Measurements from ENCODE around the gene DLK2. TPM values are rescaled to one million over a fixed set of nuclear protein-coding genes. Genes with fewer than 3 reads are reported as not detected.

DLK2 gene
- total and polyA plus RNA-seq, 2 experiments from 2014 or later = 0.21 to 0.47 TPM

DNA sequence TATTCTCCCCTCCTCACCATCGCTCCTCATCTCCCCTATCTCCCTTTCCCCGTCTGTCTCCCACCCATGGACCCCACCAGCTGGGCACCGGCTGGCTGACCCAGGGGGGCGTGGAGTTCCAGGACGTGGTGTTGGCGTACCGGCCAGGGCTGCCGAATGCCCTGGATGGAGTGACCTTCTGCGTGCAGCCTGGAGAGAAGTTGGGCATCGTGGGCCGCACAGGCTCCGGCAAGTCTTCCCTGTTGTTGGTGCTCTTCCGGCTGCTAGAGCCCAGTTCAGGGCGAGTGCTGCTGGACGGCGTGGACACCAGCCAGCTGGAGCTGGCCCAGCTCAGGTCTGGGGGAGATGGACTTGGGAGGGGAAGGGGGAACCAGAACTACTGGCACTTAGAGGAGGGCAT is 7.7 kb downstream of the DLK2 start:
- no peak overlapping the region for H3K4me3 Mint-ChIP-seq
- TF ChIP-seq NANOG (IDR thresholded peaks at IDR 0.05; ENCODE audit: borderline replicate concordance) = no peak
- TF ChIP-seq EZH2phosphoT487 (IDR thresholded peaks at IDR 0.05; ENCODE audit: unreplicated experiment) = no peak
- TF ChIP-seq ZNF331 (CRISPR knock-in tag; IDR thresholded peaks at IDR 0.05; ENCODE audit: low read depth) = no peak
- TF ChIP-seq EZH2 (IDR thresholded peaks at IDR 0.05; ENCODE audit: low read depth, unreplicated experiment) = no peak
- no peak for TF ChIP-seq ZNF114 (CRISPR knock-in tag; IDR thresholded peaks at IDR 0.05)

GRCh38 chr6:43445576-43445975 is 9.8 kb downstream of the DLK2 start:
- Mint-ChIP-seq H3K36me3 (ENCODE audit: low read depth) (peaks cover 13% of the 10 kb centered on the region), H3K4me3 (no peak overlapping the region), H3K27me3 (ENCODE audit: insufficient read depth, low read depth, poor library complexity) (peaks cover 7% of the 10 kb centered on the region), H3K9me3 (no peaks in the 10 kb centered on the region), H3K4me1 (no peaks in the 10 kb centered on the region), H3K27ac (no peak overlapping the region)
- Histone ChIP-seq H3K27ac (ENCODE audit: low read depth) (no peak overlapping the region), H3K36me3 (ENCODE audit: insufficient read depth) (no peaks in the 10 kb centered on the region), H3K4me1 (ENCODE audit: insufficient read depth) (no peaks in the 10 kb centered on the region), H3K9me2 (ENCODE audit: insufficient read depth) (no peaks in the 10 kb centered on the region), H3K27me3 (ENCODE audit: insufficient read depth) (no peaks in the 10 kb centered on the region), H3K79me2 (replicated peaks; ENCODE audit: insufficient read depth) (no peaks in the 10 kb centered on the region), H4K20me1 (replicated peaks; ENCODE audit: insufficient read depth) (no peaks in the 10 kb centered on the region; the same call in 1 of the 2 replicates), H2AFZ (no peak overlapping the region), H3K4me2 (no peak overlapping the region), H3K4me3 (no peak overlapping the region), H3F3A (replicated peaks; ENCODE audit: low read depth) (no peaks in the 10 kb centered on the region)
- no peak for ATAC-seq
- no peak for DNase-seq (ENCODE audit: low spot score)
- TF ChIP-seq POLR2AphosphoS5 (IDR thresholded peaks at IDR 0.05; ENCODE audit: low read depth) (no peak), ZNF114 (CRISPR knock-in tag; IDR thresholded peaks at IDR 0.05) (no peak), EZH2 (IDR thresholded peaks at IDR 0.05; ENCODE audit: low read depth, unreplicated experiment) (no peak), JUNB (IDR thresholded peaks at IDR 0.05; ENCODE audit: unreplicated experiment) (no peak), NANOG (IDR thresholded peaks at IDR 0.05; ENCODE audit: borderline replicate concordance) (no peak), STAT1 (IDR thresholded peaks at IDR 0.05; ENCODE audit: unreplicated experiment) (no peak), CREB1 (CRISPR knock-in tag; IDR thresholded peaks at IDR 0.05; ENCODE audit: low read depth) (no peak), ZNF331 (CRISPR knock-in tag; IDR thresholded peaks at IDR 0.05; ENCODE audit: low read depth) (no peak), EZH2phosphoT487 (IDR thresholded peaks at IDR 0.05; ENCODE audit: unreplicated experiment) (no peak)
- TF ChIP-seq, protein P1, sequence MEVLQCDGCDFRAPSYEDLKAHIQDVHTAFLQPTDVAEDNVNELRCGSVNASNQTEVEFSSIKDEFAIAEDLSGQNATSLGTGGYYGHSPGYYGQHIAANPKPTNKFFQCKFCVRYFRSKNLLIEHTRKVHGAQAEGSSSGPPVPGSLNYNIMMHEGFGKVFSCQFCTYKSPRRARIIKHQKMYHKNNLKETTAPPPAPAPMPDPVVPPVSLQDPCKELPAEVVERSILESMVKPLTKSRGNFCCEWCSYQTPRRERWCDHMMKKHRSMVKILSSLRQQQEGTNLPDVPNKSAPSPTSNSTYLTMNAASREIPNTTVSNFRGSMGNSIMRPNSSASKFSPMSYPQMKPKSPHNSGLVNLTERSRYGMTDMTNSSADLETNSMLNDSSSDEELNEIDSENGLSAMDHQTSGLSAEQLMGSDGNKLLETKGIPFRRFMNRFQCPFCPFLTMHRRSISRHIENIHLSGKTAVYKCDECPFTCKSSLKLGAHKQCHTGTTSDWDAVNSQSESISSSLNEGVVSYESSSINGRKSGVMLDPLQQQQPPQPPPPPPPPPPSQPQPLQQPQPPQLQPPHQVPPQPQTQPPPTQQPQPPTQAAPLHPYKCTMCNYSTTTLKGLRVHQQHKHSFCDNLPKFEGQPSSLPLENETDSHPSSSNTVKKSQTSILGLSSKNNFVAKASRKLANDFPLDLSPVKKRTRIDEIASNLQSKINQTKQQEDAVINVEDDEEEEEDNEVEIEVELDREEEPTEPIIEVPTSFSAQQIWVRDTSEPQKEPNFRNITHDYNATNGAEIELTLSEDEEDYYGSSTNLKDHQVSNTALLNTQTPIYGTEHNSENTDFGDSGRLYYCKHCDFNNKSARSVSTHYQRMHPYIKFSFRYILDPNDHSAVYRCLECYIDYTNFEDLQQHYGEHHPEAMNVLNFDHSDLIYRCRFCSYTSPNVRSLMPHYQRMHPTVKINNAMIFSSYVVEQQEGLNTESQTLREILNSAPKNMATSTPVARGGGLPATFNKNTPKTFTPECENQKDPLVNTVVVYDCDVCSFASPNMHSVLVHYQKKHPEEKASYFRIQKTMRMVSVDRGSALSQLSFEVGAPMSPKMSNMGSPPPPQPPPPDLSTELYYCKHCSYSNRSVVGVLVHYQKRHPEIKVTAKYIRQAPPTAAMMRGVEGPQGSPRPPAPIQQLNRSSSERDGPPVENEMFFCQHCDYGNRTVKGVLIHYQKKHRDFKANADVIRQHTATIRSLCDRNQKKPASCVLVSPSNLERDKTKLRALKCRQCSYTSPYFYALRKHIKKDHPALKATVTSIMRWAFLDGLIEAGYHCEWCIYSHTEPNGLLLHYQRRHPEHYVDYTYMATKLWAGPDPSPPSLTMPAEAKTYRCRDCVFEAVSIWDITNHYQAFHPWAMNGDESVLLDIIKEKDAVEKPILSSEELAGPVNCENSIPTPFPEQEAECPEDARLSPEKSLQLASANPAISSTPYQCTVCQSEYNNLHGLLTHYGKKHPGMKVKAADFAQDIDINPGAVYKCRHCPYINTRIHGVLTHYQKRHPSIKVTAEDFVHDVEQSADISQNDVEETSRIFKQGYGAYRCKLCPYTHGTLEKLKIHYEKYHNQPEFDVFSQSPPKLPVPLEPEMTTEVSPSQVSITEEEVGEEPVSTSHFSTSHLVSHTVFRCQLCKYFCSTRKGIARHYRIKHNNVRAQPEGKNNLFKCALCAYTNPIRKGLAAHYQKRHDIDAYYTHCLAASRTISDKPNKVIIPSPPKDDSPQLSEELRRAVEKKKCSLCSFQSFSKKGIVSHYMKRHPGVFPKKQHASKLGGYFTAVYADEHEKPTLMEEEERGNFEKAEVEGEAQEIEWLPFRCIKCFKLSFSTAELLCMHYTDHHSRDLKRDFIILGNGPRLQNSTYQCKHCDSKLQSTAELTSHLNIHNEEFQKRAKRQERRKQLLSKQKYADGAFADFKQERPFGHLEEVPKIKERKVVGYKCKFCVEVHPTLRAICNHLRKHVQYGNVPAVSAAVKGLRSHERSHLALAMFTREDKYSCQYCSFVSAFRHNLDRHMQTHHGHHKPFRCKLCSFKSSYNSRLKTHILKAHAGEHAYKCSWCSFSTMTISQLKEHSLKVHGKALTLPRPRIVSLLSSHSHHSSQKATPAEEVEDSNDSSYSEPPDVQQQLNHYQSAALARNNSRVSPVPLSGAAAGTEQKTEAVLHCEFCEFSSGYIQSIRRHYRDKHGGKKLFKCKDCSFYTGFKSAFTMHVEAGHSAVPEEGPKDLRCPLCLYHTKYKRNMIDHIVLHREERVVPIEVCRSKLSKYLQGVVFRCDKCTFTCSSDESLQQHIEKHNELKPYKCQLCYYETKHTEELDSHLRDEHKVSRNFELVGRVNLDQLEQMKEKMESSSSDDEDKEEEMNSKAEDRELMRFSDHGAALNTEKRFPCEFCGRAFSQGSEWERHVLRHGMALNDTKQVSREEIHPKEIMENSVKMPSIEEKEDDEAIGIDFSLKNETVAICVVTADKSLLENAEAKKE (CRISPR knock-in tag; IDR thresholded peaks at IDR 0.05) = no peak
- TF ChIP-seq, protein P2, sequence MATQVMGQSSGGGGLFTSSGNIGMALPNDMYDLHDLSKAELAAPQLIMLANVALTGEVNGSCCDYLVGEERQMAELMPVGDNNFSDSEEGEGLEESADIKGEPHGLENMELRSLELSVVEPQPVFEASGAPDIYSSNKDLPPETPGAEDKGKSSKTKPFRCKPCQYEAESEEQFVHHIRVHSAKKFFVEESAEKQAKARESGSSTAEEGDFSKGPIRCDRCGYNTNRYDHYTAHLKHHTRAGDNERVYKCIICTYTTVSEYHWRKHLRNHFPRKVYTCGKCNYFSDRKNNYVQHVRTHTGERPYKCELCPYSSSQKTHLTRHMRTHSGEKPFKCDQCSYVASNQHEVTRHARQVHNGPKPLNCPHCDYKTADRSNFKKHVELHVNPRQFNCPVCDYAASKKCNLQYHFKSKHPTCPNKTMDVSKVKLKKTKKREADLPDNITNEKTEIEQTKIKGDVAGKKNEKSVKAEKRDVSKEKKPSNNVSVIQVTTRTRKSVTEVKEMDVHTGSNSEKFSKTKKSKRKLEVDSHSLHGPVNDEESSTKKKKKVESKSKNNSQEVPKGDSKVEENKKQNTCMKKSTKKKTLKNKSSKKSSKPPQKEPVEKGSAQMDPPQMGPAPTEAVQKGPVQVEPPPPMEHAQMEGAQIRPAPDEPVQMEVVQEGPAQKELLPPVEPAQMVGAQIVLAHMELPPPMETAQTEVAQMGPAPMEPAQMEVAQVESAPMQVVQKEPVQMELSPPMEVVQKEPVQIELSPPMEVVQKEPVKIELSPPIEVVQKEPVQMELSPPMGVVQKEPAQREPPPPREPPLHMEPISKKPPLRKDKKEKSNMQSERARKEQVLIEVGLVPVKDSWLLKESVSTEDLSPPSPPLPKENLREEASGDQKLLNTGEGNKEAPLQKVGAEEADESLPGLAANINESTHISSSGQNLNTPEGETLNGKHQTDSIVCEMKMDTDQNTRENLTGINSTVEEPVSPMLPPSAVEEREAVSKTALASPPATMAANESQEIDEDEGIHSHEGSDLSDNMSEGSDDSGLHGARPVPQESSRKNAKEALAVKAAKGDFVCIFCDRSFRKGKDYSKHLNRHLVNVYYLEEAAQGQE (IDR thresholded peaks at IDR 0.05; ENCODE audit: unreplicated experiment) = no peak
- TF ChIP-seq, protein P3, sequence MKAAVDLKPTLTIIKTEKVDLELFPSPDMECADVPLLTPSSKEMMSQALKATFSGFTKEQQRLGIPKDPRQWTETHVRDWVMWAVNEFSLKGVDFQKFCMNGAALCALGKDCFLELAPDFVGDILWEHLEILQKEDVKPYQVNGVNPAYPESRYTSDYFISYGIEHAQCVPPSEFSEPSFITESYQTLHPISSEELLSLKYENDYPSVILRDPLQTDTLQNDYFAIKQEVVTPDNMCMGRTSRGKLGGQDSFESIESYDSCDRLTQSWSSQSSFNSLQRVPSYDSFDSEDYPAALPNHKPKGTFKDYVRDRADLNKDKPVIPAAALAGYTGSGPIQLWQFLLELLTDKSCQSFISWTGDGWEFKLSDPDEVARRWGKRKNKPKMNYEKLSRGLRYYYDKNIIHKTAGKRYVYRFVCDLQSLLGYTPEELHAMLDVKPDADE (IDR thresholded peaks at IDR 0.05) = no peak

More for the DNA sequence above, 7.7 kb downstream of the DLK2 start:
- Histone ChIP-seq H3K4me2 (no peak overlapping the region), H3K27me3 (ENCODE audit: insufficient read depth) (no peaks in the 10 kb centered on the region), H3K4me3 (no peak overlapping the region), H2AFZ (no peak overlapping the region), H4K20me1 (replicated peaks; ENCODE audit: insufficient read depth) (no peaks in the 10 kb centered on the region; the same call in 1 of the 2 replicates), H3F3A (replicated peaks; ENCODE audit: low read depth) (no peaks in the 10 kb centered on the region), H3K36me3 (ENCODE audit: insufficient read depth) (no peaks in the 10 kb centered on the region), H3K4me1 (ENCODE audit: insufficient read depth) (no peaks in the 10 kb centered on the region), H3K27ac (ENCODE audit: low read depth) (no peak overlapping the region), H3K9me2 (ENCODE audit: insufficient read depth) (no peaks in the 10 kb centered on the region), H3K79me2 (replicated peaks; ENCODE audit: insufficient read depth) (no peaks in the 10 kb centered on the region)
- H3K27me3 Mint-ChIP-seq (ENCODE audit: insufficient read depth, low read depth, poor library complexity) = peaks cover 9% of the 10 kb centered on the region
- no peak for ATAC-seq
- H3K9me3 Mint-ChIP-seq = no peaks in the 10 kb centered on the region
- no peak for DNase-seq (ENCODE audit: low spot score)
- no peak overlapping the region for H3K27ac Mint-ChIP-seq
- H3K4me1 Mint-ChIP-seq = no peaks in the 10 kb centered on the region
- peaks cover 15% of the 10 kb centered on the region for H3K36me3 Mint-ChIP-seq (ENCODE audit: low read depth)

All from GM23338 (cell line).